ENCODE results near the gene LPAR2.

- TF ChIP-seq CTCF (IDR thresholded peaks at IDR 0.05) (peak in 1 of 2 donors; percentile 18), POLR2A (IDR thresholded peaks at IDR 0.05) (peak in 1 of 2 donors; percentile 67), POLR2AphosphoS5 (IDR thresholded peaks at IDR 0.05) (peak; percentile 4 to 95 (median 89))
Measured at GRCh38 chr19:19663256-19664120, 35.5 kb upstream of the LPAR2 start, which contains the start of gene ATP13A1.

All from suprapubic skin (tissue), 4 donors.